Panc1 (cell line): ENCODE results near the gene SPRR2A. TPM values are rescaled to one million over a fixed set of nuclear protein-coding genes. Genes with fewer than 3 reads are reported as not detected.

Experiments used
- ATAC-seq: fragments of 200-7000 bp; cut with Tn5 transposase; 2 replicates; pipeline ENCODE4 v1.9.1; 2020; ENCODE audit warnings: mild to moderate bottlenecking, moderate library complexity
- BruUV-seq: library from RNA; stranded (reverse); fragments of 400-500 nt; replicated peaks from 2 replicates; lab custom pipeline; 2021; lab: Mats Ljungman, UMichigan
- CTCF ChIA-PET: fragments of 300-600 bp; sonication (Branson Sonifier 250); formaldehyde crosslinking; loops from one replicate; lab custom pipeline; 2022; ENCODE audit warnings: antibody characterized with exemption; lab: Charles Lee
- POLR2A ChIA-PET: fragments of 300-600 bp; sonication (Branson Sonifier 250); formaldehyde crosslinking; loops from one replicate; lab custom pipeline; 2022; ENCODE audit warnings: antibody characterized with exemption; lab: Charles Lee
- DNase-seq: peaks from one replicate; pipeline ENCODE4 v3.0.0-alpha.2; 2010; ENCODE audit warnings: low read depth, low spot score
- H3K27ac ChIP-seq: 2 replicates; pipeline ENCODE4 v1.5.1; 2011; ENCODE audit warnings: mild to moderate bottlenecking, low read length, inconsistent platforms
- H3K27me3 ChIP-seq: fragments of 200-500 bp; sonication (Bioruptor generic); 2 replicates; pipeline ENCODE4 v1.6.0; 2014; ENCODE audit warnings: low read length, inconsistent platforms; ENCODE audit not compliant: control insufficient read depth, insufficient read depth
- H3K36me3 ChIP-seq: fragments of 200-500 bp; sonication (Bioruptor generic); 2 replicates; pipeline ENCODE4 v1.5.1; 2014; ENCODE audit warnings: inconsistent platforms, mild to moderate bottlenecking, low read length, moderate library complexity; ENCODE audit not compliant: control insufficient read depth, insufficient read depth
- H3K4me1 ChIP-seq: 2 replicates; pipeline ENCODE4 v1.5.1; 2011; ENCODE audit warnings: inconsistent platforms, mild to moderate bottlenecking, low read length, moderate library complexity; ENCODE audit not compliant: control insufficient read depth, insufficient read depth
- H3K4me3 ChIP-seq, 2 experiments: 2 replicates each; pipeline ENCODE4 v1.5.1; 2011 to 2012; ENCODE audit warnings: low read depth in 2 of 2, low read length in 2 of 2, mild to moderate bottlenecking in 2 of 2, inconsistent platforms in 1 of 2, moderate library complexity in 1 of 2
- H3K9me3 ChIP-seq: fragments of 200-500 bp; sonication (Bioruptor generic); 2 replicates; pipeline ENCODE4 v1.5.1; 2014; ENCODE audit warnings: low read depth, mild to moderate bottlenecking, inconsistent platforms, low read length, moderate library complexity; ENCODE audit not compliant: control insufficient read depth, insufficient read depth
- CTCF ChIP-seq: fragments of 450-650 bp; IDR thresholded peaks from 2 replicates; pipeline ENCODE4 v1.5.1; 2017; ENCODE audit warnings: mild to moderate bottlenecking
- POLR2AphosphoS5 ChIP-seq: IDR thresholded peaks from 2 replicates; pipeline ENCODE4 v1.6.1; 2012; ENCODE audit warnings: mild to moderate bottlenecking, low read depth, low read length, moderate library complexity
- REST ChIP-seq, 2 experiments: IDR thresholded peaks; 2 replicates each; pipeline ENCODE4 v1.6.1; 2011 to 2012; ENCODE audit warnings: low read depth in 2 of 2, control low read depth in 1 of 2, low read length in 1 of 2, mild to moderate bottlenecking in 1 of 2, moderate library complexity in 1 of 2; ENCODE audit not compliant: insufficient read depth in 1 of 2
- SIN3A ChIP-seq: IDR thresholded peaks from 2 replicates; pipeline ENCODE4 v1.6.1; 2012; ENCODE audit warnings: low read depth, mild to moderate bottlenecking, low read length, moderate library complexity, borderline replicate concordance; ENCODE audit not compliant: insufficient read depth
- TCF7L2 ChIP-seq: IDR thresholded peaks from 2 replicates; pipeline ENCODE4 v1.6.1; 2011; ENCODE audit warnings: mild to moderate bottlenecking, low read depth, low read length, inconsistent platforms
- in situ Hi-C: cut with HindIII; loops from 2 replicates; pipeline ENCODE4 v1.10.0; 2016; ENCODE audit warnings: low sequenced_read_pairs, low pct_unique_long_range_greater_than_20kb
- intact Hi-C: fragments of 100-400 bp; cut with micrococcal nuclease; formaldehyde crosslinking; loops from one replicate; pipeline ENCODE4 v1.10.0; 2022; ENCODE audit not compliant: unreplicated experiment
- total RNA-seq: library from RNA; stranded (reverse); gene quantifications from one replicate; pipeline ENCODE4 v1.2.1, GENCODE V29; 2021; ENCODE audit not compliant: unreplicated experiment

Gene SPRR2A
- total RNA-seq, 1 experiment from 2014 or later, result not detected

GRCh38 chr1:153040950-153041631 is 16.2 kb downstream of the SPRR2A start, which contains the start of gene SPRR2D:
TSS of gene SPRR2D (minus strand) at chr1:153041120. CDS start at chr1:153040346, 774 bp downstream.
- no peak within 1 kb of the TSS for H3K27ac ChIP-seq
- DNase-seq (no peak), ATAC-seq (no peak)
- no peaks in the 10 kb centered on the region for H3K9me3 ChIP-seq
- POLR2A ChIA-PET, result no interaction called here
- CTCF ChIA-PET, result no interaction called here
- no peaks in the 10 kb centered on the region for H3K4me1 ChIP-seq
- TF ChIP-seq SIN3A (no peak), REST (IDR thresholded peaks at IDR 0.05; ENCODE audit: insufficient read depth in 1 of 2, low read depth in 2 of 2, low read length in 1 of 2) (no peak)
- no peak within 1 kb of the TSS for H3K4me3 ChIP-seq
- peaks cover 7% of the 10 kb centered on the region for H3K27me3 ChIP-seq
- no peaks in the 10 kb centered on the region for H3K36me3 ChIP-seq
- intact Hi-C loops, result no loop called here
- in situ Hi-C loops, result no loop called here
- BruUV-seq, result no TSS peak

- in situ Hi-C loops (no loop called here), intact Hi-C loops (loop anchor here (10.0 kb wide), 1 partner anchor 160 kb away; the partner anchor contains the start of gene SMCP)
- Histone ChIP-seq H3K4me1 (no peaks in the 10 kb centered on the region), H3K36me3 (no peaks in the 10 kb centered on the region), H3K27ac (no peak overlapping the region), H3K27me3 (0 out of 2 replicates have a peak, but pooled peaks cover 2% of the 10 kb centered on the region), H3K9me3 (no peaks in the 10 kb centered on the region), H3K4me3 (no peak overlapping the region)
- CTCF ChIA-PET, result no interaction called here
- ATAC-seq, result no peak
- no peak for DNase-seq
- POLR2A ChIA-PET, result no interaction called here
- BruUV-seq, result no TSS peak
- TF ChIP-seq POLR2AphosphoS5 (no peak), CTCF (no peak), SIN3A (no peak), TCF7L2 (no peak)
Measured at GRCh38 chr1:153035211-153035610, 22.1 kb downstream of the SPRR2A start.
